DMS 273 treated with DMSO at 0.1 percent for 48 hours (cell line): ENCODE measurements around the gene POTEH.
"Not testable (repeated sequence)": the region's sequence is repeated elsewhere in the genome, so short reads cannot be mapped to it uniquely, and the experiment has no call there.

ENCODE experiments used
- DNase-seq: peaks from one replicate; lab custom pipeline; 2025; lab: John Stamatoyannopoulos, UW

POTEH gene

DNA sequence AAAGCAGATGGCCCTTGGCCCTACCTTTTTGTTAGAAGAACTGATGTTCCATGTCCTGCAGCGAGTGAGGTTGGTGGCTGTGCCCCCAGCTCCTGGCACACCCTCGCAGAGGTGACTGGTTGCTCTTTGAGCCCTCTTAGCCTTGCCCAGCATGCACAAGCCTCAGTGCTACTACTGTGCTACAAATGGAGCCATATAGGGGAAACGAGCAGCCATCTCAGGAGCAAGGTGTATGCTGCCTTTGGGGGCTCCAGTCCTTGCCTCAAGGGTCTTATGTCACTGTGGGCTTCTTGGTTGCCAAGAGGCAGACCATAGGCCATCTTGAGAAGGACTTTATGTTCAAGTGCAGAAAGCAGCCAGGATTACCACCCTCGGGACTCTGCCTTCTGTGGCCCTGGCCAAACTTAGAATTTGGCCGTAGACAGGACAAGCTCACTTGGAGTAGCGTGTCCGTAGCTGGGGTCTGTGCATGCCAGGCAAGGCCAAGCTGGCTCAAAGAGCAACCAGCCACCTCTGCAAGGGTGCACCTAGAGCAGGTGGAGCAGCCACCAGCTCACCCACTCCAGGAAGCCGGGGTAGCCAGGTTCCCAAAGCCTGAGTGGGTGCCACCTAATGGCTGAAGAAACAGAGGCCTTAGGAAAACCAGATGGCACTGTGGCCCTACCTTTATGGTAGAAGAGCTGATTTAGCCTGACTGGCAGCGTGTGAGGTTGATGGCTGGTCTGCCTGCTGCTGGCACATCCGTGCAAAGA is 48.5 kb downstream of the POTEH start:
- DNase-seq, result not testable (repeated sequence)

DNA sequence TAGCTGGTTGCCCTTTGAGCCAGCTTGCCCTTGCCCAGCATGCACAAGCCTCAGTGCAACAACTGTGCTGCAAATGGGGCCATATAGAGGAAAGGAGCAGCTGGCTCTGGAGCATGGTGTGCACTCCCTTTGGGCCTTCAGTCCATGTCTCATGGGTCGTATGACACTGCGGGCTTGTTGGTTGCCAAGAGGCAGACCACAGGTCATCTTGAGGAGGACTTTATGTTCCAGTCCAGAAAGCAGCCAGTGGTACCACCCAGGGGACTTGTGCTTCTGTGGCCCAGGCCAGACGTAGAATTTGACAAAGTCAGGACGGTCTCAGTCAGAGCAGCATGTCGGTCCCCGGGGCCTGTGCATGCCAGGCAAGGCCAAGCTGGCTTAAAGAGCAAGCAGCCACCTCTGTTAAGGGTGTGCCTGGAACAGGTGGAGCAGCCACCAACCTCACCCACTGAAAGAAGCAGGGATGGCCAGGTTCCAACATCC is 49.1 kb downstream of the POTEH start:
- not testable (repeated sequence) for DNase-seq

DNA sequence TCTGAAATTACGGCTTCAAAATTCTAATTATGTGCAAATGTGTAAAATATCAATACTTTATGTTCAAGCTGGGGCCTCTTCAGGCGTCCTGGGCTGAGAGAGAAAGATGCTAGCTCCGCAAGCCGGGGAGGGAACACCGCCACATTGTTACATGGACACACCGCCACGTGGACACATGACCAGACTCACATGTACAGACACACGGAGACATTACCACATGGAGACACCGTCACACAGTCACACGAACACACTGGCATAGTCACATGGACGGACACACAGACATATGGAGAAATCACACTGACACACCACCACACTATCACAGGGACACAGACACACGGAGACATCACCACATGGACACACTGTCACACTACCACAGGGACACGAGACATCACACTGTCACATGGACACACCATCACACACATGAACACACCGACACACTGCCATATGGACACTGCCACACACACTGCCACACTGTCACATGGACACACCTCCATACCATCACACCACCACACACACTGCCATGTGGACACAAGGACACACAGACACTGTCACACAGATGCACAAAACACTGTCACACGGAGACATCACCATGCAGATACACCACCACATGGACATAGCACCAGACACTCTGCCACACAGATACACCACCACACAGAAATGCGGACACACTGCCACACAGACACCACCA is 58.0 kb downstream of the POTEH start:
- not testable (repeated sequence) for DNase-seq

DNA sequence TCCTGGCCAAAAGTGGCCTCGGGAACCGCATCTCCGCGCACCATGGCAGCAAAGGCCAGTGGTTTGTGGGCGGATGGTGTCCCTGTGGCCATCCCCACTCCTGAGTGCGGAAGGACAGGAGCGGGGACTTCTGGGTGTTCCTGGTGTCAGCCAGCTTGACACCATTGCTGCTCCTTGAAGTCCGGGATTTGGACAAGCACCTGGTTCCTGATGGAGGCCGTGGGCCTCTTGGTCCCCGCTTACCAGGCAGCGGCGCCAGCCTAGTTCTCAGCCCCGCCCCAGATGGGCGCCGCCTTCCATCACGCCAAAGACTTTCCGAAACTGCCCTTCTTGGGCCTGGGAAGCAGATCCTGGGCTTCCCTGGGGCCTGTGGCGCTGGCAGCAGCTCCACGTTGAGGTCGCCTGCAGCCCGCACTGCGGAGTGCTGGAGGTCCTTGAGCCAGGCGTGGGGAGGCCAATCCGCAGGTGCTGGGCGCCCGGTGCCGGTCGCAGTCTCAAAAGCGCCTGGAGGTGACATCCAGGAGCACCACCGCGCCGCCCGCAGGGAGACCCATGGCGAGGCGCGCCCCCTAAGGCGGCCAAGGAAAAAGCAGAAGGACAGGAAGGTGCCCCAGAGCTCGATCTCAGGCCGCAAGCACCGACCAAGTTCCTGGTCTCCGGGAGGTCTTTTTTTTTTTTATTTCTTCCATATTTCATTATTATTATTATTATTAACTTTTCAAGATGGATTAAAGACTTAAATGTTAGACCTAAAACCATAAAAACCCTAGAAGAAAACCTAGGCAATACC is 59.5 kb downstream of the POTEH start:
- DNase-seq, result not testable (repeated sequence)

DNA sequence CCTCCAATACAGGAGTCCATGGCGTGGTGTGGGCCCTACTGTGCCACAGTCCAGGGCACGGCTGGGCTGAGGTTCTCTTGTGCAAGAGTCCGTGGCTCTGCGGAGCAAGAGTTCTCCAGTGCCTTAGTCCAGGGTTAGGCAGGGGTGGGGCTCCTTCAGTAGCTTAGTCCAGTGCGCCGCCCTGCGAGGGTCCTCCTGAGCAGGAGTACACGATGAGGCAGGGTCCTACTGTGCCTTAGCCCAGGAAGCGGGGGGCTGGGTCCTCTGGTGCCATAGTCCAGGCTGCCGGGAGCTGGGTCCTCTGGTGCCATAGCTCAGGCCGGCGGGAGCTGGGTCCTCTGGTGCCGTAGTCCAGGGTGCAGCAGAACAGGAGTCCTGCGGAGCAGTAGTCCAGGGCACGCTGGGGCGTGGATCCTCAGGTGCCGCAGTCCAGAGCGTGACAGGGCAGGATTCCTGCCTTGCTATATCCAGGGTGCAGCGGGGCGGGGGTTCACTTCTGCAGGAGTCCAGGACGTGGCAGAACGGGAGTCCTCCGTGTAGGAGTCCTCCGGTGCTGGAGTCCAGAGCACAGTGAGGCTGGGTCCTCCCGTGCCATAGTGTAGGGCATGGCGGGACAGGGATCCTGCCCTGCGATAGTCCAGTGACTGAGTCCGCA is 69.7 kb downstream of the POTEH start:
- not testable (repeated sequence) for DNase-seq

DNA sequence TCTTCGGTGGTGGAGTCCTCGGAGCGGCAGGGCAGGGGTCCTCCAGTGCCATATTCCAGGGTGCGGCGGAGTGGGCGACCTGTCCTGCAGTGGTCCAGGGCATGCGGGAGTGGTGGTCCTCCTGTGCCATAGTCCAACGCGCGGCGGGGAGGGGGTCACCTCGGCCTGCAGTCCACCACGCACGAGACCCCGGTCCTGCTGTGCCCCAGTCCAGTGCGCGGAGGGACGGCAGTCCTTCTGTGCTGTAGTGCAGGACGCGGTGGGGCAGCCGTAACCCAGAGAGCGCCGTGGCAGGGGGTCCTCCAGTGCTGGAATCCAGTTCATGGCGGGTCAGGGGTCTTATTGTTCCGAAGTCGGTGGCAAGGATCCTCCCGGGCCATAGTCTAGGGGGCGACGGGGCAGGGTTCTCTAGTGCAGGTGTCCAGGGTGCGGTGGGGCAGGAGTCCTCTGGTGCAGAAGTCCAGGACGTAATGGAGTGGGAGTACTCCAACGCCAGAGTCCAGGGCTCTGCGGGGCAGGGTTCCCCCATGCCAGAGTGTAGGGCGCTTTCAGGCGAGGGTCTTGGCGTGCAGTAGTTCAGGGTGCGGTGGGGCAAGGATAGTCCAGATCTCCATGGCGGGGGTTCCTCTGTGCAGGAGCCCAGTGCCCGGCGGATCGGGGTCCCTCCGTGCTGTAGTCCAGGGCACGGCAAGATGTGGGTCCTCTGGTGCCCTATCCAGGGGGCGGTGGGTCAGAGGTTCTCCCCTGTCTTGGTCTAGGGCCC is 70.7 kb downstream of the POTEH start:
- DNase-seq, result not testable (repeated sequence)

DNA sequence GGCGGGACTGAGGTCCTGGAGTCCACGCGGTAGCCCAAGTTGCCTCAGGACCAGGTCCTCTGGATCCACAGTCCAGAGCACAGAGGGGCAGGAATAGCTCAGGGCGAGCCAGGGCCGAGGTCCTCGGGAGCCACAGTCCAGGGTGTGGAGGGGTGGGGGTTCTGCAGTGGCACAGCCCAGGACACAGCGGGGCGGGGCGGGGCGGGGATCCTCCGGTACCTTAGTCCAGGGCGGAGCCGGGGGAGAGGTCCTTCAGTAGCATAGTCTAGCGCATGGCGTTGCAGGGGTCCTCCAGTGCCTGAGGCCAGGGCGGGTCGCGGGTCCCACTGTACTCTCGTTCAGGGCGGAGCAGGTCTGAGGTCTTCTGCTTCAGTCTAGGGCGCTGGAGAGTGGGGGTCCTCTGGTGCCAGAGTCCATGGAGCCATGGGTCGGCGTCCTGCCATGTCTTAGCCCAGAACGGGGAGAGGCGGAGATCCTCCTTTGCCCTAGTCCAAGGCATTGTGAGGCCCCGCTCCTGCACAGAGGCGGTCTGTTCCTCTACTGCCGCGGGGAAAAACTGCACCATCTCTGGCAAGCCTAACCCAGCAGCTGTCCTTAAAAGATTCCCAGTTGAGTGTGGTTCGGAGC is 71.4 kb downstream of the POTEH start:
- DNase-seq, result not testable (repeated sequence)

DNA sequence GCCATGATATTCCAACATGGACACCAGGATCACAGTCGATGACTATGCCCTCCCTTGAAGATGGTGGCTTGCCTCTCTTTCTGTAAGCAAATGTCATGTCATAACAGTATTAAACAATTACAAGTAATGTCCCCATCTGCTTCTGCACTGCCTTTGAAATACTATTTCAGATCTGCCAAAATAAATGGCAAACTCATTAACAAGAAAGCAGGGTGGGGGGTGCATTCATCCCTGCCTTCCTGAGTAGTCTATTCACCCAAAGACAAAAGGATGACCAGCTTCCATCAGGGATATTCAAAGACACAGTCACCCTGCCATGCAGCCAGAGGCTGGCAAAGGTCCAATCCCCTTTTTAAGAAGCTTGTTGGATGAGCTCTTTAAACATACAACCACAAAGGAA is 73.7 kb downstream of the POTEH start:
- DNase-seq, result not testable (repeated sequence)
